ENCODE data around the gene FOCAD.
"Not testable (repeated sequence)": the region's sequence is repeated elsewhere in the genome, so short reads cannot be mapped to it uniquely, and the experiment has no call there.

Gene FOCAD

DNA sequence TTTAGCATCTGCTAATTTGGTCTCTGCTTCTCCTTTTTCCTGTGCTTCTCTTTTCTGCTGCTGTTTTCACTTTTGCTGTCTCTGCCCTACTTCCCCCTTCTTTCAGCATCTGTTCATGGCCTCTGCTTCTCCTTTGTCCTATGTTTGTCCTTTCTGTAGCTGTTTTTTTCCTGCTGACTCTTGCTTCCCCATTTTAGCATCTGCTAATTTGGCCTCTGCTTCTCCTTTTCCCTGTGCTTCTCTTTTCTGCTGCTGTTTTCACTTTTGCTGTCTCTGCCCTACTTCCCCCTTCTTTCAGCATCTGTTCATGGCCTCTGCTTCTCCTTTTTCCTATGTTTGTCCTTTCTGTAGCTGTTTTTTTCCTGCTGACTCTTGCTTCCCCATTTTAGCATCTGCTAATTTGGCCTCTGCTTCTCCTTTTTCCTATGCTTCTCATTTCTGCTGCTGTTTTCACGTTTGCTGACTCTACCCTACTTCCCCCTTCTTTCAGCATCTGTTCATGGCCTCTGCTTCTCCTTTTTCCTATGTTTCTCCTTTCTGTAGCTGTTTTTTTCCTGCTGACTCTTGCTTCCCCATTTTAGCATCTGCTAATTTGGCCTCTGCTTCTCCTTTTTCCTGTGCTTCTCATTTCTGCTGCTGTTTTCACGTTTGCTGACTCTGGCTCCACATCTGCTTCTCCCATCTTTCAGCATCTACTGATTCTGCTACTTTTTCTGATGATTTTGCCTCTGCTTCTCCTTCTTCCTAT is 290.3 kb downstream of the FOCAD start:
- not testable (repeated sequence) for H3K9me3 ChIP-seq (ENCODE audit: control insufficient read depth in 5 of 5, low read length in 5 of 5); H3K4me1 ChIP-seq (ENCODE audit: control insufficient read depth in 5 of 5, insufficient read depth in 5 of 5, low read length in 5 of 5); H3K27ac ChIP-seq (ENCODE audit: low read depth, low read length); H3K9ac ChIP-seq (ENCODE audit: low read length in 5 of 5); H3K27me3 ChIP-seq (ENCODE audit: control insufficient read depth in 5 of 5, insufficient read depth in 4 of 5, low read length in 5 of 5); H3K4me3 ChIP-seq (ENCODE audit: low read depth in 1 of 5, low read length in 5 of 5)
- peaks cover 12 to 24% (median 15%) of the 10 kb centered on the region in 5 donors for H3K36me3 ChIP-seq (ENCODE audit: control insufficient read depth in 5 of 5, insufficient read depth in 5 of 5, low read length in 5 of 5)

DNA sequence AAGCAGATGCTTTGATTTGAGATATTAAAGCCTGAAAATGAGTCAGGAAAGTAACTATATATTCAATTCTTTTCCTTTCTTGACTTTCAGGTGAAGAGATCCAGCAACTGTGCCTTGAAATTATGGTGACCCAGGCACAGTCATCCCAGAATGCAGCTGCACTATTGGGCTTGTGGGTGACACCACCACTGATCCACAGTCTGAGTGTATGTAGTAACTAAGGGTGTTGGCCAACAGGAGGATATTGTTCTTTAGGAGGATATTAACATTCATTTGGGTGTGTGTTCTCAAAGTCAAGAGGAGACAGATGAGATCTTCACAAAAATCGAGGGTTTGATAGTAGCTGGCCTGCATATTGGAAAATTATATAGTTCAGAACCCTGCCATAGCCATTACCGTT is 294.2 kb downstream of the FOCAD start:
- H3K36me3 ChIP-seq (ENCODE audit: control insufficient read depth in 5 of 5, insufficient read depth in 5 of 5, low read length in 5 of 5): peaks cover 12 to 34% (median 18%) of the 10 kb centered on the region in 5 donors
- no peak overlapping the region for H3K27ac ChIP-seq (ENCODE audit: low read depth, low read length)
- no peaks in the 10 kb centered on the region for H3K27me3 ChIP-seq (ENCODE audit: control insufficient read depth in 5 of 5, insufficient read depth in 4 of 5, low read length in 5 of 5)

DNA sequence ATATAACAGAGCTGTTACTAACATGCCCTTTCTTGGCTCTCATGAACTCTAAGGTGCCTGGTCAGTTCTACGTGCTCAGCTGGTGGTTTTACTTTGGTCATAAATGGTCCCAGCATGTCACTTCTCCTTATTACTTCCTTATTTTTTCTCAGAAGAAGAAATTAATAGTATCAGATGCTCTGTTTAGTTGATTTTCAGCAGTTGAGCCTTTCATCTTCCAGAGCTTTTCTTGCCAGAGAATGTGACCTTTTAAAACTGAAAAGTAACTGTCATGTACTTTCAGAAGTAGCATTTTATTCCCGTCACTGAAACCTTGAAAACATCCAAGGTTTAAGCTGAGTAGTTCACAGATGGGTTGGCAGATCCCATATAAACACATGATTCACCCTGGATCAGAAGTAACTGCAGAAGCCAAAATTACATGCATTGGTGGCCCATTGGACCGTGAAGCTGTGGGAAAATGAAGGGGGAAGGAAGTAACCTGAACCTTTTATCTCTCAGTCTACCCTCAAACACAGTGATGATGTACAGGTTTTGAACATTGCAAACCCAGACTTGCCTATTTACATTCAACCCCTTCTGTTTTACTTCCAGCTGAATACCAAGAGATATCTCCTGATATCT is 296.9 kb downstream of the FOCAD start:
- Histone ChIP-seq H3K27ac (ENCODE audit: low read depth, low read length) (no peak overlapping the region), H3K4me1 (ENCODE audit: control insufficient read depth in 5 of 5, insufficient read depth in 5 of 5, low read length in 5 of 5) (peaks cover 0 to 9% (median 6%) of the 10 kb centered on the region in 5 donors), H3K4me3 (ENCODE audit: low read depth in 1 of 5, low read length in 5 of 5) (no peak overlapping the region), H3K9ac (ENCODE audit: low read length in 5 of 5) (no peak overlapping the region), H3K9me3 (ENCODE audit: control insufficient read depth in 5 of 5, low read length in 5 of 5) (no peaks in the 10 kb centered on the region), H3K36me3 (ENCODE audit: control insufficient read depth in 5 of 5, insufficient read depth in 5 of 5, low read length in 5 of 5) (peaks cover 12 to 39% (median 18%) of the 10 kb centered on the region in 5 donors), H3K27me3 (ENCODE audit: control insufficient read depth in 5 of 5, insufficient read depth in 4 of 5, low read length in 5 of 5) (no peaks in the 10 kb centered on the region)

More for the DNA sequence above, 294.2 kb downstream of the FOCAD start:
- Histone ChIP-seq H3K9me3 (ENCODE audit: control insufficient read depth in 5 of 5, low read length in 5 of 5) (peaks cover 0 to 4% (median 0%) of the 10 kb centered on the region in 5 donors), H3K9ac (ENCODE audit: low read length in 5 of 5) (no peak overlapping the region), H3K4me1 (ENCODE audit: control insufficient read depth in 5 of 5, insufficient read depth in 5 of 5, low read length in 5 of 5) (peaks cover 0 to 9% (median 6%) of the 10 kb centered on the region in 5 donors), H3K4me3 (ENCODE audit: low read depth in 1 of 5, low read length in 5 of 5) (no peak overlapping the region)

DNA sequence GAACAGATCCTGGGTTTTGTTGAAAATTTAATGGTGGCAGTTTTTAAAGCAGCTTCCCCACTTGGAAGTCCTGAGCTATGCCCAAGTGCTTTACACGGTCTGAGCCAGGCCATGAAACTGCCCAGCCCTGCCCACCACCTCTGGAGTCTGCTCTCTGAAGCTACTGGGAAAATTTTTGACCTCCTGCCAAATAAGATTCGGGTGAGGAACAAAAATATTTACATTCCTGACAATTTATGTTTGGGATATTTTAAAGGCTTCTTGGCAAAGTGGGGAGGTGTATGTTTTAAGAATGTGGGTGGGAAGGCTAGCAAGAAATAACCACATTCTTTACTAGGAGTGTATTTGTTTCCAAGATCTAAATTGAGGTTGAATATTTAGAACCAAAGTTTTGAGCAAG is 297.4 kb downstream of the FOCAD start:
- Histone ChIP-seq H3K36me3 (ENCODE audit: control insufficient read depth in 5 of 5, insufficient read depth in 5 of 5, low read length in 5 of 5) (peaks cover 13 to 35% (median 20%) of the 10 kb centered on the region in 5 donors), H3K9me3 (ENCODE audit: control insufficient read depth in 5 of 5, low read length in 5 of 5) (no peaks in the 10 kb centered on the region), H3K4me3 (ENCODE audit: low read depth in 1 of 5, low read length in 5 of 5) (no peak overlapping the region), H3K27ac (ENCODE audit: low read depth, low read length) (no peak overlapping the region), H3K9ac (ENCODE audit: low read length in 5 of 5) (no peak overlapping the region), H3K4me1 (ENCODE audit: control insufficient read depth in 5 of 5, insufficient read depth in 5 of 5, low read length in 5 of 5) (peaks cover 0 to 9% (median 6%) of the 10 kb centered on the region in 5 donors), H3K27me3 (ENCODE audit: control insufficient read depth in 5 of 5, insufficient read depth in 4 of 5, low read length in 5 of 5) (no peaks in the 10 kb centered on the region)

DNA sequence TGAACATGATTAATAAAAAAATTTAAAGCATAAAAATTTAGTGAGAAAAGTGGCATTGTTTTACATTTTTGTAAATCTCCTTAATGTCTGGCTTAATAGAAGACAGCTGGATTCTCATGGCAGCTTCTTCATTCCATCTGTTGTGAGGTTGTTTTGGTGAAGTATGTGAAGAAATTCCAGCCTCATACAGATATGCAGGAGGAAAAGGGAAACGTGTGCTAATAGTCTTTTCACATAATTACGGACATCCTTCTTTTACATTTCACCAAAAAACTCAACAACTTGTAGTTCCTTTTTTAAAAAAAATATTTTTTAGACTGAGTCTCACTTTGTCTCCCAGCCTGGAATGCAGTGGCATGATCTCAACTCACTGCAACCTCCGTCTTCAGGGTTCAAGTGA is 300.4 kb downstream of the FOCAD start:
- no peaks in the 10 kb centered on the region for H3K27me3 ChIP-seq (ENCODE audit: control insufficient read depth in 5 of 5, insufficient read depth in 4 of 5, low read length in 5 of 5)
- peaks cover 2 to 26% (median 16%) of the 10 kb centered on the region in 5 donors for H3K36me3 ChIP-seq (ENCODE audit: control insufficient read depth in 5 of 5, insufficient read depth in 5 of 5, low read length in 5 of 5)
- H3K4me3 ChIP-seq (ENCODE audit: low read depth in 1 of 5, low read length in 5 of 5): no peak overlapping the region
- H3K9me3 ChIP-seq (ENCODE audit: control insufficient read depth in 5 of 5, low read length in 5 of 5): no peaks in the 10 kb centered on the region
- no peak overlapping the region for H3K9ac ChIP-seq (ENCODE audit: low read length in 5 of 5)
- H3K27ac ChIP-seq (ENCODE audit: low read depth, low read length): no peak overlapping the region
- peaks cover 0 to 9% (median 6%) of the 10 kb centered on the region in 5 donors for H3K4me1 ChIP-seq (ENCODE audit: control insufficient read depth in 5 of 5, insufficient read depth in 5 of 5, low read length in 5 of 5)

DNA sequence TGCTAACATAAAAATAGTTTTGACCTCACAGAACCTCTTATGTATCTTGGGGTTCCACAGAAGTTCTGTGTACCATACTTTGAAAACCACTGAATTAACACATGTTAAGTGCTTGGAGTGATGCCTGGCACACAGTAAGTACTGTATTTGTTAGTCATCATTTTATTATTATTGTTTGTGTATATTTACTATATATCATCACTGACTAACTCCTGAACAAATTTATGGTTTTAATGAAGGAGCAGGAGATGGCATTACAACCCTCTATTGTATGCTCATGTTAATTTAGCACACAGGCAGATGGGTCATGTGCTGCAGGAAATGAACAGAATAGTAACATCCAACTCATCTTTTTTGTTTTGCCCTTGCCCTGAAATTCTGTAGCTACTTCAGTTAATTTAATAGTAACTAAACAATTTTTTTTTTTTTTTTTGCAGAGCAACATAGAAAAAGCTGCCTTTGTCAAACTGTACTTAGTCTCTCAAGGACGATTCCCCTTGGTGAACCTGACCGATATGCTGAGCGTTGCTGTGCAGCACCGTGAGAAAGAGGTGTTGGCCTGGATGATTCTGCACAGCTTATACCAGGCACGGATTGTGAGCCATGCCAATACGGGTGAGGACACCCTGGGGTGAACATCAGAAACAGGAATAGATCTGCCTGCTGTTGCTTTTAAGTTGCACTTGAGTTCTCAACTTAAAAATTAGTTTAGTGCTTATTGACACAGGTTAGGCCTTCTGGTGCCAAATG is 302.0 kb downstream of the FOCAD start:
- Histone ChIP-seq H3K9me3 (ENCODE audit: control insufficient read depth in 5 of 5, low read length in 5 of 5) (no peaks in the 10 kb centered on the region), H3K27me3 (ENCODE audit: control insufficient read depth in 5 of 5, insufficient read depth in 4 of 5, low read length in 5 of 5) (no peaks in the 10 kb centered on the region), H3K36me3 (ENCODE audit: control insufficient read depth in 5 of 5, insufficient read depth in 5 of 5, low read length in 5 of 5) (peaks cover 12 to 30% (median 26%) of the 10 kb centered on the region in 5 donors), H3K27ac (ENCODE audit: low read depth, low read length) (no peak overlapping the region), H3K9ac (ENCODE audit: low read length in 5 of 5) (no peak overlapping the region), H3K4me3 (ENCODE audit: low read depth in 1 of 5, low read length in 5 of 5) (no peak overlapping the region), H3K4me1 (ENCODE audit: control insufficient read depth in 5 of 5, insufficient read depth in 5 of 5, low read length in 5 of 5) (peaks cover 0 to 10% (median 9%) of the 10 kb centered on the region in 5 donors)

DNA sequence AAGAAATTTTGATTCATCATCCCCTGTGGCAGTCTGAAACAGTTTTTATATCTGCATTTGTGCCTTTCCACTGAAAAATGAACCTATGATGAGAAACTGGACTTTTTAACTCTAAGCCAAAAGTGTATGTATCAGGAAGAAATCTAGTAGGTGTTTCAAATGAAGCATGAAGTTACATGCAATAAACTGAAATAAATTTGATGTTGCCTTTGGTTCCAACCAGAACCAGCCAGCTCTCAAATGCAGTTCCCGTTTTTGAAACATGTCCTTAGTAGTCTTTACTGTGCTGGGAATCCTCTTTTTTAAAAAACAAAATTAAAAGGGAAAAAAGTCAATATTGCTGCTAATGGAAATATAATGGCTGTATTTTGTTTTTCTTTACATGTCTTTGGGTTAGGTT is 303.5 kb downstream of the FOCAD start:
- Histone ChIP-seq H3K27ac (ENCODE audit: low read depth, low read length) (no peak overlapping the region), H3K9ac (ENCODE audit: low read length in 5 of 5) (no peak overlapping the region), H3K4me1 (ENCODE audit: control insufficient read depth in 5 of 5, insufficient read depth in 5 of 5, low read length in 5 of 5) (peaks cover 0 to 5% (median 3%) of the 10 kb centered on the region in 5 donors), H3K36me3 (ENCODE audit: control insufficient read depth in 5 of 5, insufficient read depth in 5 of 5, low read length in 5 of 5) (peaks cover 14 to 35% (median 21%) of the 10 kb centered on the region in 5 donors), H3K9me3 (ENCODE audit: control insufficient read depth in 5 of 5, low read length in 5 of 5) (no peaks in the 10 kb centered on the region), H3K4me3 (ENCODE audit: low read depth in 1 of 5, low read length in 5 of 5) (no peak overlapping the region), H3K27me3 (ENCODE audit: control insufficient read depth in 5 of 5, insufficient read depth in 4 of 5, low read length in 5 of 5) (no peaks in the 10 kb centered on the region)

DNA sequence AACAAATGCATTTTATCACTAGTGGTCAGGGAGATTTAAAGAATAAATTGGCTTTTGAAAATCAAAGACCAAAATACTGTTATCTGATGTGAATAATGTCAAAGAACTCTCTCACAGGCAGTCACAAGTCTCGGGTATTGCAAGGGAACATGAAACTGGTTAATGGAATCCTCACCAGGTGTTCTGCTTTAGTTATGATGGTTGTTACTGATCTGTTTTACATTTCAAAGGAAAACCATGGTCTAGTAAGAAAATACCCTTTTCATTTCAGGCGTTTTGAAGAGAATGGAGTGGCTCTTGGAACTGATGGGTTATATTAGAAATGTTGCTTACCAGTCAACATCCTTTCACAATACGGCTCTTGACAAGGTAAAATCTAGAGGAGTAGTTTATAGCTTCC is 304.0 kb downstream of the FOCAD start:
- H3K9ac ChIP-seq (ENCODE audit: low read length in 5 of 5): no peak overlapping the region
- no peak overlapping the region for H3K27ac ChIP-seq (ENCODE audit: low read depth, low read length)
- H3K36me3 ChIP-seq (ENCODE audit: control insufficient read depth in 5 of 5, insufficient read depth in 5 of 5, low read length in 5 of 5): peaks cover 9 to 39% (median 18%) of the 10 kb centered on the region in 5 donors
- no peak overlapping the region for H3K4me3 ChIP-seq (ENCODE audit: low read depth in 1 of 5, low read length in 5 of 5)
- H3K27me3 ChIP-seq (ENCODE audit: control insufficient read depth in 5 of 5, insufficient read depth in 4 of 5, low read length in 5 of 5): no peaks in the 10 kb centered on the region
- no peaks in the 10 kb centered on the region for H3K9me3 ChIP-seq (ENCODE audit: control insufficient read depth in 5 of 5, low read length in 5 of 5)
- peaks cover 0 to 5% (median 3%) of the 10 kb centered on the region in 5 donors for H3K4me1 ChIP-seq (ENCODE audit: control insufficient read depth in 5 of 5, insufficient read depth in 5 of 5, low read length in 5 of 5)

DNA sequence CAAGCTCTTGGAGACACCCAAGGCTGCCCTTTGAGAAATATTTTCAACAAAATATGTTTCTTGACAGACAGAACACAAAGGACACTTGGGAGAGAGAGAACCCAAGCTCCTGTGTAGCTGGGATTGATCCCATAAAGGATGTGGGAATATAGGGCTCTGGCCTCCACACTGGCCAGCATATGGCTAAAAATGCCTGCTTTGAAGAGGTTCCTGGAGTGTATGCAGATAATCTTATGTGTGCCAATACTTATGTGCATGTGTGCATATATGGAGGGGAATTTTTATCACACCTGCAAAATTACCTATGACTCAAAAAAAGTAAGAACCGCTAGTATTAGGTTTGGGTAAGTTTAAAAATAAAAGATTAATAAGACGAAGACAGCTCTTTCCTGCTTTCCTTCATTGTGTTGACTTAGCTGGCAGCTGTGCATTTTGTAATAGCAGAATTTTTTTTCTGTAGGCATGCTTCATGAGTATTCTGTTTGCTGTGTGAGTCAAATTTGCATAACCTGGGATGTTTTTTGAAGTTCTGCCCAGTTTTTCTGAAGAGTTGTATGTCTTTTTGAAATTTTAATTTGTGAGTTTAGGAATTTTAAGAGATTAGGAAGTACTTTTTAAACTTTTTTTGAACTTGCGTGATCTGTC is 304.7 kb downstream of the FOCAD start:
- H3K4me1 ChIP-seq (ENCODE audit: control insufficient read depth in 5 of 5, insufficient read depth in 5 of 5, low read length in 5 of 5): peaks cover 0 to 5% (median 3%) of the 10 kb centered on the region in 5 donors
- no peak overlapping the region for H3K4me3 ChIP-seq (ENCODE audit: low read depth in 1 of 5, low read length in 5 of 5)
- no peak overlapping the region for H3K9ac ChIP-seq (ENCODE audit: low read length in 5 of 5)
- no peaks in the 10 kb centered on the region for H3K9me3 ChIP-seq (ENCODE audit: control insufficient read depth in 5 of 5, low read length in 5 of 5)
- H3K27me3 ChIP-seq (ENCODE audit: control insufficient read depth in 5 of 5, insufficient read depth in 4 of 5, low read length in 5 of 5): no peaks in the 10 kb centered on the region
- H3K27ac ChIP-seq (ENCODE audit: low read depth, low read length): no peak overlapping the region
- peaks cover 9 to 41% (median 19%) of the 10 kb centered on the region in 5 donors for H3K36me3 ChIP-seq (ENCODE audit: control insufficient read depth in 5 of 5, insufficient read depth in 5 of 5, low read length in 5 of 5)
